Measurements from ENCODE around the gene CPVL.
"Not testable (repeated sequence)": the region's sequence is repeated elsewhere in the genome, so short reads cannot be mapped to it uniquely, and the experiment has no call there.

CPVL gene

GRCh38 chr7:29093091-29093490 is 53.2 kb downstream of the CPVL start:
- DNase-seq (ENCODE audit: low read depth in 1 of 2, low spot score in 1 of 2), result not testable (repeated sequence)

GRCh38 chr7:29091715-29092114 is 54.6 kb downstream of the CPVL start:
- DNase-seq (ENCODE audit: low read depth in 1 of 2, low spot score in 1 of 2), result no peak

GRCh38 chr7:29090836-29091601 is 55.3 kb downstream of the CPVL start:
- no peak for DNase-seq (ENCODE audit: low read depth in 1 of 2, low spot score in 1 of 2)

- DNase-seq (ENCODE audit: low read depth in 1 of 2, low spot score in 1 of 2), result no peak
These were observed 56.1 kb downstream of the CPVL start for GRCh38 chr7:29090151-29090805.

- no peak for DNase-seq (ENCODE audit: low read depth in 1 of 2, low spot score in 1 of 2)
These were observed 58.5 kb downstream of the CPVL start for GRCh38 chr7:29087840-29088170.

- DNase-seq (ENCODE audit: low read depth in 1 of 2, low spot score in 1 of 2), result no peak
These were observed 59.8 kb downstream of the CPVL start for GRCh38 chr7:29086545-29086944.

GRCh38 chr7:29084832-29085231 is 61.5 kb downstream of the CPVL start:
- DNase-seq (ENCODE audit: low read depth in 1 of 2, low spot score in 1 of 2), result no peak

- DNase-seq (ENCODE audit: low read depth in 1 of 2, low spot score in 1 of 2), result no peak
These were observed 65.5 kb downstream of the CPVL start for GRCh38 chr7:29080803-29081202.

- no peak for DNase-seq (ENCODE audit: low read depth in 1 of 2, low spot score in 1 of 2)
These were observed 67.8 kb downstream of the CPVL start for GRCh38 chr7:29078311-29079260.

- DNase-seq (ENCODE audit: low read depth in 1 of 2, low spot score in 1 of 2), result no peak
These were observed 68.5 kb downstream of the CPVL start for GRCh38 chr7:29077854-29078253.

- no peak for DNase-seq (ENCODE audit: low read depth in 1 of 2, low spot score in 1 of 2)
These were observed 69.2 kb downstream of the CPVL start for GRCh38 chr7:29077176-29077575.

GRCh38 chr7:29076631-29077030 is 69.7 kb downstream of the CPVL start:
- DNase-seq (ENCODE audit: low read depth in 1 of 2, low spot score in 1 of 2), result no peak

- DNase-seq (ENCODE audit: low read depth in 1 of 2, low spot score in 1 of 2), result no peak
These were observed 70.7 kb downstream of the CPVL start for GRCh38 chr7:29075606-29076005.

- no peak for DNase-seq (ENCODE audit: low read depth in 1 of 2, low spot score in 1 of 2)
These were observed 75.0 kb downstream of the CPVL start for GRCh38 chr7:29071203-29071874.

GRCh38 chr7:29066641-29067040 is 79.7 kb downstream of the CPVL start:
- no peak for DNase-seq (ENCODE audit: low read depth in 1 of 2, low spot score in 1 of 2)

- no peak for DNase-seq (ENCODE audit: low read depth in 1 of 2, low spot score in 1 of 2)
These were observed 81.0 kb downstream of the CPVL start for GRCh38 chr7:29065181-29065857.

GRCh38 chr7:29063872-29064271 is 82.5 kb downstream of the CPVL start:
- DNase-seq (ENCODE audit: low read depth in 1 of 2, low spot score in 1 of 2), result no peak

GRCh38 chr7:29063236-29063635 is 83.1 kb downstream of the CPVL start:
- DNase-seq (ENCODE audit: low read depth in 1 of 2, low spot score in 1 of 2), result no peak

GRCh38 chr7:29053105-29053872 is 93.0 kb downstream of the CPVL start:
- DNase-seq (ENCODE audit: low read depth in 1 of 2, low spot score in 1 of 2), result no peak

- no peak for DNase-seq (ENCODE audit: low read depth in 1 of 2, low spot score in 1 of 2)
These were observed 99.4 kb downstream of the CPVL start for GRCh38 chr7:29046978-29047377.

Measured in activated T-helper 1 cell treated with anti-CD3 and anti-CD28 coated beads, Interleukin-2, amount 50 U/mL, for 16 hours (primary cell).